Astrocyte (in vitro differentiated cells and primary cell): ENCODE data around the gene DHTKD1.

Experiments
- CTCF ChIP-seq: IDR thresholded peaks from 2 replicates; pipeline ENCODE4 v1.5.1; 2011; ENCODE audit warnings: low read depth, mild to moderate bottlenecking, inconsistent platforms, low read length, moderate library complexity; ENCODE audit not compliant: insufficient read depth
- EZH2 ChIP-seq: IDR thresholded peaks from 2 replicates; pipeline ENCODE4 v1.6.1; 2012; ENCODE audit warnings: mild to moderate bottlenecking, low read length, inconsistent platforms; ENCODE audit not compliant: insufficient read depth

DNA sequence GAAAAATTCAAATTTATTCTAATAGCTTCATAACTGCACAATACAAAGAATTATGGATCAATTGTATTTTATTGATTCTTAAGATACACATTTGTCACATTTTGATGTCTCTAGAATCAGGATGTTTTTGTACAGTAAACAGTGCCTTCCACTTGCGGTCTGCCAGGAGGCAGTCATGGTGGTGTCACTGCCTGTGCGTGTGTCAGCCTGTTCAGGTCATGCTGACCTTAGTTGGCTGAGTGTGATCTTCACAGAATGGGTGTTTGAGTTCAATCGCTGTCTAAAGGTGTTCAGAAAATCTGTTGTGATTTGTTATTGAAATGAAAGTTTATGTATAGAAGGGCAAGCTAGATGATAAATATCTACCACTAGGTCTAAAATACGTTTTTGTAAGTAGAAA, 81.4 kb downstream of the DHTKD1 start:
- no peak for TF ChIP-seq CTCF
- TF ChIP-seq EZH2, result no peak
